Hematopoietic multipotent progenitor cell treated with erythropoietin and hydrocortisone succinate and interleukin-3 and kit ligand, for 8 days (in vitro differentiated cells): ENCODE measurements around the gene CA11.
"Not testable (repeated sequence)": the region's sequence is repeated elsewhere in the genome, so short reads cannot be mapped to it uniquely, and the experiment has no call there.

Experiments used
- DNase-seq: peaks from one replicate; pipeline ENCODE4 v3.0.0-alpha.2; 2015

The CA11 gene

DNA sequence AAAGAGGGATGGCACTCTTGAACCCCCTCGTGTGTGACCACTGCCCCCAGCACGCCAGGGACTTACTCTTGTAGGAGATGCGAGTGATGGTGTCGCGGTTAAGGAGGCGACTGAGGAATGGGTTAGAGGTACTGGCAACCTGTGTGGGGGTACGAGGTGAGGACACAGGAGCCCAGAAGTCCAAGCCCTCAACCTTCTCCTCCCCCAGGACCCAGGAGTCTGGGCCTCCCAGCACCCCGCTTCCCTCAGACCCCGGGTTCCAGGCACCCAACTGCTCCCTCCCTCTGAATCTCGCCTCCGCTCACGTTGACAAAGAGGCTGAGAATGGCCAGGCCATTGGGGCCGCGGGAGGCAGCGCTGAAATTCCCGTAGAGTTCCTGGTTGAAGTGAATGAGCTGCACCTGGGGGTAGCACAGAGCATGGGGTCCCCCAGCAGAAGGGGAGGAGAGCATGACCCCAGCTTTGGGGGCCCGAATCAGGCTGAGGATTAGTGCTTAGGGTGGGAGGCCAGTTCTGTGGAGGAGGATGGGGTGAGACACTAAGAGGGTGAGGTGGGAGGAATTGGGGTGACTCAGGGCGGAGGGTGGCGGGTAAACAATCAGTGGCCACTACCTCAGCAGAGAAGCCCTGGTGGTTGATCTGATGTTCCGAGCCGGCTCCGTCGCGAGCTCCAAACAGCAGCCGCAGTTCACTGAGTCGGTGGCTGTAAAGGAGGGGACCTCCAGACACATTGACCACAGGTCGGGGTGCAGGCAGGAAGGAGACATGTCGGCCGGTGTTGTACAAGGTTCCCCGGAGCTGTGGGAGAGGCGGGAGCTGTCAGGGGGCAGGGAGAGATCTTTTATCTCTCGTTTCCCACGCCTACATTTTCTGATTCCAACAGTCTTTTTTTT, 6.3 kb downstream of the CA11 start:
- DNase-seq, result peak; percentile 28

DNA sequence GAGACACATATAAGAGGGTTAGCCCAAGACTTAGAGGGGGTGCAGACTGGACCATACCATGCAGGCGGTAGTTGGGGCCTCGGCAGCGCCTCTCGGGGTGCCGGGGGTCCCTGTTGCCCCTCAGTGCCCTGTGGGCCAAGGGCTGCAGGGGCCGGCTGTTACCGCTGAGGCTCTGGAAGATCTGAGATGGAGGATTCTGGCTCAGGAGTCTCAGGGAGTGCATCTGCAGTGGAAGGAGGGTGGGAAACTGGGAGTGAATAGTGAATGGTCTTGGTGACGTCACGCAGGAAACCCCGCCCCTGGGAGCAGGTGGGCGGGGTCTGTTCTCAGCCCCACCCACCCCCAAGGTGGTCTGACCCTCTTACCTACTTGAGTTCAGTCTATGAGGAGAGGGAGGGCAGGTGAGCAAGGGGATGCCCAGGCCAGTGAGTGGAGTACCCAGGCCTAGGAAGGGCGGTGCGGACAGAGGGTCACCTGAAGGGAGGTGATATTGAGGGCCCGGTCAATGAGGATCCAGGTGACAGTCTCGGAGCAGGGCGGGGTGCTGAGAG, 7.1 kb downstream of the CA11 start:
- no peak for DNase-seq

DNA sequence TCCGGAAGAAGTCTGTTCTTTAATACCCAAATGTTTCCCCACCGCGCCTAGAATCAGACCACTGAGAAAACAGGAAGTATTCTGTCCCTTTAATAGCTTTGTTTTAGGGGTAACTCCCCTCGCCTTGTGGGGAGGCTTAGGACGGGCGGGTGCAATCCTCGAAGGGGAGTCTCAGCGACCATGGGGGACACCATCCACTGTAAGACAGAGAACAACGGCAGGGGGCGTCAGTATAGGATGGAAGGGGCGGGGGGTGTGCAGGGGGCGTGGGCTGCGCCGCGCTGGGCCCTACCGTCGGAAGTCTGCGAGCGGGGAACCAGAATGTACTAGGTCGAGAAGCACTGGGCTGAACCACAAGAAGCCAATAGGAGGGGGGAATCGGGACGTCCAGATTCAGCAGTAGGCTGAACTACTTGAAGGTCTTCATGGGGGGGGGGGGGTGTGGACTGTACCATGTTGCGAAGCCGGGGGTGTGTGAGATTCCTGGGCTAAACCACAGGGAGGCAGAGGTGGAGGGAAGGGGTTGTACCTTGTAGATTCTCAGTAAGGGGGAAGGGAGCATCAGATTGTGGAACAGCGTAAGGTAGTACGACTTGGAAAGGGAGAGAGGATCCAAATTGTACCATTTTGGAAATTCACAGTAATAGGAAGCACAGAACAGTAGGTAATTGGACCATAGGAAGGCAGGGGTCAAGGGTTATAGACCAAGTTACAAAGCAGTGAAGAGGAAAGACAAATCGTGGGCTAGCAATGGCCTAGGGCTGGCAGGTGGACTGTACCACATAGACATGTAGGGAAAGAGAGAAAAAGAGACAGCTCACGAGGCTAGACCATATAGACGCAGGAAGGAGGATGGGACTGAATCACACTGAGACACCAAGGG, 7.8 kb downstream of the CA11 start:
- peak; percentile 92 for DNase-seq

DNA sequence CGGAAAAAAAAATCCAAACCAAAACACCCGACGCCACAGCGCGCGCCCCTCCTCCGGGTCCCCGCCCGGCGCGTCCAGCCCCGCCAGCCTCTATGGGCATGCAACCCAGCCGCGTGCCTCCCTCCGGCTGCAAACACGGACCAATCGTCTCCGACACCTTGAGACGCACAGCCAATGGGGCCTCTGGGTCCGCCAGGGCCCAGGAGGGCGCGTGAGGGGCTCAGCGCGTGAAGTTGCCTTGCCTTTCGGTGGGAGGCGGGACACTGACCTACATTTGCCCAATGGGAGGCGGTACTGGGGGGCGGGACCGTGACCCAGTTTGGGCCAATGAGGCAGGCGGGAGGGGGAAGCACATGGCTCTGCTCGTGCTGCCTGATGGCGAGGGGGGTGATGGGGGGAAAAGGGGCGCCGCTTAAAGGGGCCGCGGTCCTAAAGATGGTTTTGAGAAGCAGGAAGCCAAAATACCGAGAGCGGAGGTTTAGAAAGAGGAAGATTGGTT, 8.5 kb downstream of the CA11 start:
- DNase-seq, result peak; percentile 99

DNA sequence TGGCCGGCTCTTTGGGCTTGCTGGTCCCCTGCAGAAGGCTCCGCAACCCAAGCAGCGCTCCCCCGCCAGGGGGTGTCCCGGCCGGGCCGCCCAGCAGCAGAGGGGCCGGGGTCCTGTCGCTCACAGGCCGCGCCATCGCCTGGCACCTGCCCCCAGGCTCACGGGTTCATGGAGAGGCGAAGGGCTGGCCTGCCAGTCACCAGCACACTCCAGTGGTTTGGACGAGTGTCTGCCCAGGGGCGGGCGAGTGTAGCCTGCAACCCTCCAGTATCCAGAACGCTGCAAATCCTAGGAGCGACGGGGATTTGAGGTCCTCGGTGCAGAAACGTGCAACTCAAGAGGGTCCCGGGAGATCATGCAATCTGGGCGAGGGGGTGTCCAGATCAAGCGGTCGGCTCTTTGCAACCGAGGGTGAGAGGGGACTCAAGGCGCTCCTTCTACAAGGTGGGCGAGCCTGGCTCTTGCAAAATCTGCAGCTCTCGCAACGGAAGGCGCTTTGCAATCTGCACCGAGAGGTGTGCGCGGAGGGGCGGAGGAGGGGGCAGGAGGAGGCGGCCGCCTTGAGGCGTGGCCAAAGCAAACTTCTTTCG, 9.0 kb downstream of the CA11 start, which contains the start of gene DBP:
DBP (minus strand) TSS at position 521 of the 590 bp plus-strand sequence; CDS start at position 136, 385 bp downstream.
- DNase-seq, result no peak

DNA sequence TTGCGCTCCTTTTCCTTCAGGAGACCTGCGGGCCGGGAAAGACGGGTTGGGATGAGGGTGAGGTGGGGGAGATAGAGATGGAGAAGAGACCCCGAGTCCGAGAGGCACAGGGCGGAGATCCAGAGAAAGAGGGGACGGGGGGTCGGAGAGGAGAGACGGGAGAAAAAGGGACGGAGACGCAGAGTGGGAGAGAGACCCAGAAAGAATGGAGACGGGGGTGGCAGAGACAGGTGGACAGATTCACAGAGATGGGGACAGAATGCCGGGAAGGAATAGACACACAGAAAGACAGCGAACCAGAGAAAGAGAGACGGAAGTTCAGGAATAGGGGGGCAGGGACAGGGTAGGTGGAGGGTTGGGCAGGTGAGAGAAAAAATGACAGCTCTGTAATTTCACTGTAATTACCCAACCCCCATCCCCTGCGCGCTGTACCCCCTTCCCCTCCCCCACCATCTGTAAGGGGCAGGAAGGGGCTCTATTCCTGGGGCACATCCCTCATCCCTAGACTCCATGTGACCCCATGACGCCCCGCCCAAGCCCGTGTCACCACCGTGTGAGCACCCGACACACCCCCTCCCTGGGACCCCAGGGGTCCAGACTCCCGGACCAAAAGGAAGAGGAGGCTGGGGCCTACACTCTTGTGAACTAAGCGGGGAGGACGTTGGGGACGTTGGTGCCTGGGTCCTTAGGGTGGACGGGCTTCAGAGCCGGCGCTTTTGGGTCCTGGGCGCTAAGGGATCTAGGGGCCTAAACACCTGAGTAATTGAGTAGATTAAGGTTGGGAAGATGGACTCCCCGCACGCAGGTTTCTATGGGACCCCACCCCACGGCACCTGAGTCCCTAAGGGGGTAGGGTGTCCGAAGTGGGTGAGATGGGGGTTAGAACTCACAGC, 9.8 kb downstream of the CA11 start:
- no peak for DNase-seq

DNA sequence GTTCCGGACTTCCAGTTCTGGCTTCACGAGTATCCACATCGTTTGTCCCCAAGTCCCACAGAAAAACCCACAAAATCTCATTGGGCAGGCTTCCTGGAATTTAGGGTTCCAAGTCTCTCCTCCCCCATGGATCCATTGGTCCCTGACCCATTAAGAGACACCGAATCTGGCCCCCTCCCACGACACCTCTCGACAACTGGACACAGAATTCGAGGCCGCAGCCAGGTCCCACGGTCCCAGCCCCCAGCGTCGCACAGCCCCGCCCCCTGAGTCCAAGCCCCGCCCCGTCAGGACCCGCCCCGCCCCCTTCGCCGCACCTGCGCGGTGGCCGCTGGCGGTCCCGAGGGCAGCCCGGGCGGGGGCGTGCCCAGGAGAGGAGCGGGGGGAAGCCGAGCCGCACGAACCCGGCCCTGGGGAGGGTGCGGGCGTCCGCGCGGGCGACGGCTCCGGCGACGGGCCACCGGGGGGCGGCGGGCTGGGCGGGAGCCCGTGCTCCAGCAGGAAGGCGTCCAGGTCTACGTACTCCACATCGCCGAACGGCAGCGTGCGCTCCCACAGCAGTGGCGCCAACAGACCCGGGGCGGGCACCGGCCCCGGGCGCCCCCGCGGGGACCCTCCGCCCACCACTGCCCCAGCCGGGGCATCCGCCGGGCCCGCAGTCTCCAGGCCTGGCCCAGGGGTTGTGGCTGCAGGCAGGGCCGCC, 10.6 kb downstream of the CA11 start:
- DNase-seq, result peak; percentile 67

DNA sequence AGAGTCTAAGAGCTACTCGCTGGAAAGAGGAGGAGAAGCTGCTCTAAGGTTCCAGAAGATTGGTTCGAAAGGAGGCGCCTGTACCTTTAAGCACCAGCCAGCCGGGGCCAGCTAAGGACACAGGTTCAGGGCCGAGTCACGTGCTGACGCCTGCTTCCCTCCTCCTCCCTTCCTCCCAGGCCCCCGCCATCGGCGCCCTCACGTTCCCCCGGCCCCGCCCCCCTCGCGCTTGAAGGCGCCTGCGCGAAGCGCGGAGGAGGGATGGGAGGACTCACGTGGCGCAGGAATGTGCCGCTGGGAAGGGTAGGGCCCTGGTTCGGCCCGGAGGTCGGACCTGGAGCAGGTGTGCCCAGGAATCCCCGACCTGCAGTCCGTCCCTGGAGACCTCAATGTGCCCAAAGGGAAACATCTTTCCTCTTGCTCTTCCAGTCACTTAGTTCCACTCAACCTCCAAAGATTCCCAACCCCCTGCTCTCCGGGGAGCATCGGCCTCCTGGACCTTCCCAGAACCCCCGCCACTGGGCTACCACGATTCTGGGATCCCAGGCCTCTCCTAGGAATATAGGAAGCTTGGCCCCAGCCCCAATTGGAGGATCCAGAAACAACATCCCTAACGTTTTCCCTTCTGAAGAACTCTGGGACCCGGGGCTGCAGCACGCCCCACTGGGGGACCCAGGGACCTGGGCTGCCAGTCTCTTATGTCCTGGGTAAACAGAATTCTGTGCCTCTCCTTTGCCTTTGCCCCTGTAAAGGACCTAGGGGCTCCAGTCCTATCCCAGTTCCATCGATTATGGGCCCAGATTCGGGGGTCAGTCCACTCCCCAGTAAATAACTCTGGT, 11.3 kb downstream of the CA11 start:
- DNase-seq, result peak; percentile 97

DNA sequence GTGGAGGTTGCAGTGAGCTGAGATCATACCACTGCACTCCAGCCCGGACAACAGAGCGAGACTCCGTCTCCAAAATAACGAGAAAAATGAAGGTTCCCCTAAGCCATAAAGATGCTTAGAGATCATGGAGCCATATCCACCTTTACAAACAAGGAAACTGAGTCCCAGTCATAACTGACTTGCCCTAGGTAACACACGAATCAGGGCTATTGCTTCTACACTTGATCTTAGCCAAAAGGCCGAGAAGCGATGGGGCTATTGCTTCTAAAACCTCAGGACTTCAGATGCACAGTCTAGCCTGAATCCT, 12.0 kb downstream of the CA11 start:
- DNase-seq, result no peak

DNA sequence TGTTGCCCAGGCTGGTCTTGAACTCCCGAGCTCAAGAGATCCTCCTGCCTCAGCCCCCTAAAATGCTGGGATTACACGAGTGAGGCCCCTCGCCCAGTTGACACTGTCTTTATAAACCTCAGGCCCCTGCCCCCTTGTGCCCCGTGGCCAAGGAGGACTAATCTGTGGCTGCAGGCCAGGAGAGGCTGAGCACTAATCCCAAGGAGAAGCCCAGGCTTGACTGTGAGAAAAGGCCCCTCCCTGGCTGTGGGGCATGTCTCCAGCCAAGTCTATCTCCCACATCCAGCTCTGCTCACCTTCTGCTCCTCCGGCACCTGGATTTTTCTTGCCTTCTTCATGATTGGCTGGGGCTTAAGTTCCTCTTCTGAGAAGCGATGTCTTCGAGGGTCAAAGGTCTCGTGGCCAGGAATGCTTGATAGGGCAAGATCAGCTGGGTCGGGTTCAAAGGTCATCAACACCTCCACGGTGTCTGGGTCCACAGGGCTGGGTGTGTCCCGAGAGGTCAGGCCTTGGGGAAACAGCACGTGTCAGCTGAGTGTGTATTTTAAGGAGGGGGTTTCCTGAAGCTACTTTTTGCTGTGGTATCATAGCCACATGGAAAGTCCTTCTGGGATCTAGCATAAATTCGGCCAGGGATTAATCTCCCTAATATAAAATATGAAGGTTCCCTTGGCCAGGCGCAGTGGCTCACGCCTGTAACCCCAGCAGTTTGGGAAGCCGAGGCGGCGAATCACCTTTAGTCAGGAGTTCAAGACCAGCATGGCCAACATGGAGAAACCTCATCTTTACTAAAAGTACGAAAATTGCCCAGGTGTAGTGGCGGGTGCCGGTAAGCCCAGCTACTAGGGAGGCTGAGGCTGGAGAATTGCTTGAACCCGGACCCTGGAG, 12.6 kb downstream of the CA11 start:
- peak; percentile 40 for DNase-seq

DNA sequence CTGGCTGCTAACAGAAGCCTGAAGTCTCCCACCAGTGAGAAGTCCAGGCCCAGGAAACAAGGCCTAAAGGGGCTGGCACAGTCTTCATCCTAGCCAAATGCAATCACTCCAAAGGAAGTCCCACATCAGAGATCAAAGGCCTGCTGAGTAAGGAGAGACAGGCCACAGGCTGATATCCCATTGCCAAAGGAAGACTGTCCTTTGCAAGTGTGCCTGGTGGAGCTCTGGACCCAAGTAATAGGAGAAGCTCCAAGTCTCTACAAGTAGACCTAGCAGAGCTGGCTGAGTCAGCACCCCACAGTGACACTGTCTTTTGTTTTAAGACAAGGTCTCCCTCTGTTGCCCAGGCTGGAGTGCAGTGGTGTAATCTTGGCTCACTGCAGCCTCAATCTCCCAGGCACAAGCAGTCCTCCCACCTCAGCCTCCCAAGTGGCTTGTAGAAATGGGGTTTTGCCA, 13.3 kb downstream of the CA11 start:
- peak; percentile 67 for DNase-seq

DNA sequence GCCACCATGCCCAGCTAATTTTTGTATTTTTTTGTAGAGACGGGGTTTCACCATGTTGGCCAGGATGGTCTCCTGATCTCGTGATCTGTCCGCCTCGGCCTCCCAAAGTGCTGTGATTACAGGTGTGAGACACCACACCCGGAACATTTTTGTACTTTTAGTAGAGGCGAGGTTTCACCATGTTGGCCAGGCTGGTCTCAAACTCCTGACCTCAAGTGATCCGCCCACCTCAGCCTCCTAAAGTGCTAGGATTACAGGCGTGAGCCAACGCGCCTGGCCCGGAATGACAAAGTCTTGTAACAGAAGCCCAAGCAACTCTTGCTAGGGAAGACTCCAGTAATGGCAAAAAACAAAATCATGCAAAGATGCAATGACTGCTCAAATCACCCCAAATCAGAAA, 13.7 kb downstream of the CA11 start:
- DNase-seq, result not testable (repeated sequence)

DNA sequence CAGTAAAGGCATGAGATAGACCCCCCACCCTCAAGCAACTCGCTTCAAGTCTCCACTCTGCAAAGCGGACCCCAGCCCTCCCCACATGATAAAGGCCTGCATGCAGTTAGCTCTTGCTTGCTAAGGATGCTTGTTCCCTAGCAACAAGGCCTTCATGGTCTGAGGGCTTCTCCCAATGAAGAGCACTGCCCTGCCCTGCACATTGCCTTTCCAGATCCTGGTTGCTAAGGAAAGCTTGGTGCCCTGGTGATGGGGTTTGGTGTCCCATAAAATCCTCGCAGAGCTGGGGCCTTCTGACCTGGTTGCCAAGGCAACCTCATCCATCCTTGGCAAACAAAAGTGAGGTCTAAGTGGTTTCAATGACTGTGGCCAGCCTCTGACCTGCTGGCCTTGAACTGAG, 14.8 kb downstream of the CA11 start:
- DNase-seq, result no peak

DNA sequence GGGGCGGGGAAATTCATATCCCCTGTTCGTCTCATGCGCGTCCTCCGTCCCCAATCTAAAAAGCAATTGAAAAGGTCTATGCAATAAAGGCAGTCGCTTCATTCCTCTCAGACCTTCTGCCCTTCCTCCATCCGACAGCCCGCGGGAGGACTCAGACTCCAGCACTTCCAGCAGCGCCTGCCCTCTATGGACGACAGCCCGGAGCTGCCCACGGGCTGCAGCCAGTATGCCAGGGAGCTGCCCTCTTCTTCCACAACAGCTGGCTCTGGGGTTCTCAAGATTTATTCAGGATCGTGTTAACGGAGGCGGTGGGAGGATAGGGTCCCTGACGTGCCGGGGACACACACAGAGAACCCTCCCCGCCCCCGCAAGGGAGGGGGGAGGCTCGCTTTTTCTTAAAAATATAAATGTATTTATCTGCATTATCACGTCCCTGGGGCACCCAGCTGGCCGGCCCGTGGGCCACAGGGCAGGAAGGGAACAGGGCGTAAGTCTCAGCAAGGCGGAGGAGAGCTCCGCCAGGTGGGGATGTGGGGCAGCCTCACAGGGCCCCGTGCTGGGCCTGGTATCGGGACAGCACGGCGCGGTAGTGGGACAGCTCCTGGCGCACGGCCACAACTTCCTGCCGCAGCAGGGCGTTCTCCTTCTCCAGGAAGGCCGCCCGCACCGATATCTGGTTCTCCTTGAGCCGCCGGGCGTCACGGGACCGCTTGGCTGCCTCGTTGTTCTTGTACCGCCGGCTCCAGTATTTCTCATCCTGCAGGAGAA, 15.5 kb downstream of the CA11 start:
- peak; percentile 93 for DNase-seq

DNA sequence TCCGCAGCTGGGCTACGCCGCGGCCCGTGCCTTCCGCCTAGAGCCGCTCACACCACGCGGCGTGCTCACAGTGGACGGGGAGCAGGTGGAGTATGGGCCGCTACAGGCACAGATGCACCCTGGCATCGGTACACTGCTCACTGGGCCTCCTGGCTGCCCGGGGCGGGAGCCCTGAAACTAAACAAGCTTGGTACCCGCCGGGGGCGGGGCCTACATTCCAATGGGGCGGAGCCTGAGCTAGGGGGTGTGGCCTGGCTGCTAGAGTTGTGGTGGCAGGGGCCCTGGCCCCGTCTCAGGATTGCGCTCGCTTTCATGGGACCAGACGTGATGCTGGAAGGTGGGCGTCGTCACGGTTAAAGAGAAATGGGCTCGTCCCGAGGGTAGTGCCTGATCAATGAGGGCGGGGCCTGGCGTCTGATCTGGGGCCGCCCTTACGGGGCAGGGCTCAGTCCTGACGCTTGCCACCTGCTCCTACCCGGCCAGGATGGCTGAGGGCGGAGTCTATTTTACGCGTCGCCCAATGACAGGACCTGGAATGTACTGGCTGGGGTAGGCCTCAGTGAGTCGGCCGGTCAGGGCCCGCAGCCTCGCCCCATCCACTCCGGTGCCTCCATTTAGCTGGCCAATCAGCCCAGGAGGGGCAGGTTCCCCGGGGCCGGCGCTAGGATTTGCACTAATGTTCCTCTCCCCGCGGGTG, 16.2 kb downstream of the CA11 start:
- DNase-seq, result peak; percentile 54

DNA sequence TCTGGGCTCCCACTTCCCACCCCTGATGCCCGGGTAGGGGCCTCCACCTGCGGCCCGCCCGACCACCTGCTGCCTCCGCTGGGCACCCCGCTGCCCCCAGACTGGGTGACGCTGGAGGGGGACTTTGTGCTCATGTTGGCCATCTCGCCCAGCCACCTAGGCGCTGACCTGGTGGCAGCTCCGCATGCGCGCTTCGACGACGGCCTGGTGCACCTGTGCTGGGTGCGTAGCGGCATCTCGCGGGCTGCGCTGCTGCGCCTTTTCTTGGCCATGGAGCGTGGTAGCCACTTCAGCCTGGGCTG, 16.7 kb downstream of the CA11 start:
- no peak for DNase-seq

DNA sequence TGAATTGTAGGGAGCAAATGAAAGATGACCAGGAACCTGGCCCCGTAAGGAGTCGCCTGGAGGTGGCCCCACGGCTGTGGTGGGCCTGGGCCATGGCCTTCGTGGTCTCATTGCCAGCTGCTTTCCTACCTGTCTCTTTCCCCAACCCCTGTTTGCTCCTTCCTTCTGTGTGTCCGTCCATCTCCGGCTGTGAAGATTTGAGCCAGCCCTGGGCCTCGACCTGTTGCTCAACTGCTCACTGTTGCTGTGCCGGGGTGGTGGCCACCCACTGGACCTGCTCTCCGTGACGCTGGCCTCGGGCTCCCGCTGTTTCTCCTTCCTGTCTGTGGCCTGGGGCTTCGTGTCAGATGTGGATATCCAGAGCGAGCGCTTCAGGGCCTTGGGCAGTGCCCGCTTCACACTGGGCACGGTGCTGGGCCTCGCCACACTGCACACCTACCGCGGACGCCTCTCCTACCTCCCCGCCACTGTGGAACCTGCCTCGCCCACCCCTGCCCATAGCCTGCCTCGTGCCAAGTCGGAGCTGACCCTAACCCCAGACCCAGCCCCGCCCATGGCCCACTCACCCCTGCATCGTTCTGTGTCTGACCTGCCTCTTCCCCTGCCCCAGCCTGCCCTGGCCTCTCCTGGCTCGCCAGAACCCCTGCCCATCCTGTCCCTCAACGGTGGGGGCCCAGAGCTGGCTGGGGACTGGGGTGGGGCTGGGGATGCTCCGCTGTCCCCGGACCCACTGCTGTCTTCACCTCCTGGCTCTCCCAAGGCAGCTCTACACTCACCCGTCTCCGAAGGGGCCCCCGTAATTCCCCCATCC, 17.3 kb downstream of the CA11 start:
- DNase-seq, result no peak
